ENCODE data around the gene CHCT1.
"Not testable (repeated sequence)": the region's sequence is repeated elsewhere in the genome, so short reads cannot be mapped to it uniquely, and the experiment has no call there.

CHCT1 gene

DNA sequence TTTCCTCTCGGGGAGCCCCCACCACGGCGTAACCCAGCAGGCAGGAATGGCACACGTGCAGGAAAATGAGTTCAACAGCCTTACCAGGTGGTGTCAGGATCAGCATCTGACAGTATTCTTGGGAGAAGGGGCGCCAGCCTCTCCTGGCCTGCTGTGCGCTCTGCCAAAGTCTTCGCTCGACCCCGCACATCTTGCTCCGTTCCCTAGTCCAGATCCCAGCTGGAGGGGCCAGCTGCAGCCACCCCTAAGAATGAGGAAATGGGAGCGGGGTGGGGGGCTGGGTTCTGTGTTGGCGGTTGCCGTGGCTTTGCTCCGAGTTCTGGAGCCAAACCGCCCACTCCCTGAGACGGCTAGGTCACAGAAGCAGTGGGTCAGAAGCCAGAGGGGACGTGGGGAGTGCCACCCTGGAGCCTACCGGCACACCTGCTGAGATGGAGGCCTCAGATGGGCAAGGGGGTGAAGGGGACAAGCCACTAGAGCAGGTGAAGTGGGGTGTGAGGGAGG is at the start of gene CHCT1:
Gene CHCT1 (plus strand): TSS at position 328 of the 504 bp plus-strand sequence. CDS start 104 bp downstream, at position 432.
- no peak for DNase-seq

DNA sequence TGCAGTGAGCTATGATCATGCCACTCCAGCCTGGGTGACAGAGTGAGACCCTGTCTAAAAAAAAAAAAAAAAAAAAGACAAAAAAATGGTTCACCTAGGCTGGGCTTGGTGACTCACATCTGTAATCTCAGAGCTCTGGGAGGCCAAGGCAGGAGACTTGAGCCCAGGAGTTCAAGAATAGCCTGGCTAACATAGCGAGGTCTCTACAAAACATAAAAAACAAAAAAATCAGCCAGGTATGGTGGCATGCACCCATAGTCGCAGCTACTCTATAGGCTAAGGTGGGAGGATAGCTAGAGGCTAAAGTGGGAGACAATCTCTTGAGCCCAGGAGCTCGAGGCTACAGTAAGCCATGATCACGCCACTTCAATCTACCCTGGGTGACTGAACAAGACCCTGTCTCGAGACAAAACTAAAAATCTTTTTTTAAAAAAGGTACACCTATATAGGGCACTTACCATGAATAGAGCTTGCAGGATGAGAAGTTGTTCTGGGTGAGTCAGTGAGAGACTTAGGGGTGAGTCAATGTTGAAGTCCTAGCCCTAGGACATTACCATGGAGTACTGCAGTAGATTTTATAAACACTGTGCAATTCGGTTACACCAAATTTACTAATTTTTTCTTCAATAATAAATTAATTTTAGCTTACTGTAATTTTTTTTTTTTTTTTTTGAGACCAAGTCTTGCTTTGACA is 49.4 kb upstream of the CHCT1 start:
- DNase-seq, result peak; percentile 60

DNA sequence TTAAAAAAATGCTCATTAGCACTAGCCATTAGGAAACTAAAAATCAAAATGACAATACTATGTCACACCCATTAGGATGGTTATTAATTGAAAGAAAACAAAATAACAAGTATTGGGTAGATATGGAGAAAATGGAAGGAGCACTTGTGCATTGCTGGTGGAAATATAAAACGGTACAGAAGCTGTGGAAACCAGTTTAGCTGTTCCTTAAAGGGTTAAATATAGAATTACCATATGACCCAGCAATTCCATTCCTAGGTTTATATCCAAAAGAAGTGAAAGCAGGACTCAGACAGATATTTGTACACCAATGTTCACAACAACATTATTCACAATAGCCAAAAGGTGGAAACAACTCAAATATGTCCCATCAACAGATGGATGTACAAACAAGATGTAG is 44.1 kb upstream of the CHCT1 start:
- DNase-seq, result not testable (repeated sequence)

DNA sequence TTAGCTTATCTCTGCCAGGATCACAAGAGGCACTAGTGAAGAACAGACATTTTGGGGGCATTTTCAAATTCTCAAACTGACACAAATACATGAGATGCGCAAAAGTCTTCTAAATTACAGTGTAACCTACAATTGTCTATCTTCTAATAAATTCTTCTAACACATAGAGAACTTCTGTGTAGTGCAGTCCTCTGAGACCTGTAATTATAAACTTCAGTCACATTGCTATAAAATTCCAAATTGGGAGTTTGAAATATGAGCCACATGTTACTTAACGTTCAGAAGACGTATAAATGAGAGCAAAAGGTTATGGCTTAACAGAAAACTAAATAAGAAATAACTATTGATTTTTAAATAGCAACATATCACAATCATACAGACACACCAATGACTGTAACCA is 42.8 kb upstream of the CHCT1 start:
- not testable (repeated sequence) for DNase-seq

DNA sequence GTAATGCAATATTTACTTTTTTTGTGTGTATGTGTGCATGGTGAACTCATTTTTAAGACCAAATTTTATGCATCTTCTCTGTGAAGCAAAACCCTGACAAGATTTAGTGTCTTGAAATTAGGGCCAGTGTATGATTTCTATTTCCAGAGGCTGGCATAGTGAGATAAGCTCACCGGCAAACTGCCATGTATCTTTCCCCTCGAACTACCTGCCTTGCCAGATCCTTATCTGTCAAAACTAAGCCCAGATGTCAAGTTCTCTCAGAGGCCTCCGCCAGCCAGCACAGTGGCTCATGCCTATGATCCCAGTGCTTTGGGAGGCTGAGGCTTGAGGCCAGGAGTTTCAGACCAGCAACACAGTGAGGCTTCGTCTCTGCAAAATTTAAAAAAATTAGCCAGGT is 40.3 kb upstream of the CHCT1 start:
- no peak for DNase-seq

DNA sequence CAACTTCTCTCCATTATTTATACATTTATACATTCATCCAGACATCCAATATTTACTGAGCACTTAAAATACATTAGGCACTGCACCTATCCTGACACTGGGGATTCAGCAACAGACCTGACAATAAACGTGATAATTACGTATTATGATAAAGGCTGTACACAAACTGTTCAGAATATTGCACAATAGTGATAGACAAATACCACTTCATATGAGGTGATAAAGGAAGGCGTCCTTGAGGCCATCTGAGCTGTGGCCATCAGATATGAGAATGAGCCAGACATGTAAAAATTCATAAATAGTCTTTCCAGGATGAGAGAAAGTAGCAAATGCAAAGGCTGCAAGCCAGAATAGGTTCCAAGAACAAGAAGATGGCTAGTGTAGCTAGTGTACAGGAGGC is 38.9 kb upstream of the CHCT1 start:
- no peak for DNase-seq

DNA sequence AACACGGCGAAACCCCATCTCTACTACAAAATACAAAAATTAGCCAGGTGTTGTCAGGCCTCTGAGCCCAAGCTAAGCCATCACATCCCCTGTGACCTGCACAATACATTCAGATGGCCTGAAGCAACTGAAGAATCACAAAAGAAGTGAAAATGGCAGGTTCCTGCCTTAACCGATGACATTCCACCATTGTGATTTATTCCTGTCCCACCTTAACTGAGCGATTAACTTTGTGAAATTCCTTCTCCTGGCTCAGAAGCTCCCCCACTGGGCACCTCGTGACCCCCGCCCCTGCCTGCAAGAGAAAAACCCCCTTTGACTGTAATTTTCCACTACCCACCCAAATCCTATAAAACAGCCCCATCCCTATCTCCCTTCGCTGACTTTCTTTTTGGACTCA is 37.4 kb upstream of the CHCT1 start:
- not testable (repeated sequence) for DNase-seq

DNA sequence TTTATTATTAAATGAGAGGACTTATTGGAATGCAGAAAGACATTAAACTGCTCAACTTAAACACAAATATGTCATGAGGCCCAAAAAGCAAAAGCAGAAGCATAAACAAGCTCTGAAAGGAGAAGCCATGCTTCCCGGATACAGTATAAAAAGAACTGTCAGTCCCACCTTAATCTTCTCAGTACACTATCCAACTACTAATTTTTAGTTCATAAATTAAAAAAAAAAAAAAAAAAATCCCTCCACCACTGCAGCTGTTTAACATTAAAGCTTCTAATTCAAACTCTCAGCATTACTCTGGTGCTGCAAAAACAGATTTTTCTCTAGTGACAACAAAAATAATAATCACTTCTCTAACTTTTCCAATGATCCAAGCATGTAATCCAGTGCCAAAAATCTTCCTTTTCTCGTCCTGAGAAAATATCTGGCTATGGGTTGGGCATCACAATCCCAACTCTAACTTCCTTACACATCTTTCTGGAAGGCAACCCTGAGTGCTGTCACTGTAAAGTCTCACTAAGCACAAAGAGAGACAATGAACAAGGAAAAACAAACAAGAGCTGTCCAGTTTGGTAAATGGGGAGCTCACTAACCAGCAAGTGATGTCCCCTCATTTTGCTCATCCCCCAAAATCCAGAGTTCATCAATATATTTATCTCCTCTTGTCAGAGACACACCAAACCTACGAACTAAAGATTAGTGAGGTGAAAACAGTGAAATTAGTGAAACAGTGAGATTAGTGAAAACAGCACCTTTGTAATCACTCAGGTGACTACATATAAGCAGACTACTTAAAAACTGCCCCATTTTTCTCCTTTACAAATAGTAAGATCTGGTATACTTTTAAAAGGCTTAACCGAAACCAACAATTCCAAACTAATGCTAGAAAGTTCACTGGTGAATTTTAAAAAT is 35.9 kb upstream of the CHCT1 start:
- DNase-seq, result peak; percentile 37

DNA sequence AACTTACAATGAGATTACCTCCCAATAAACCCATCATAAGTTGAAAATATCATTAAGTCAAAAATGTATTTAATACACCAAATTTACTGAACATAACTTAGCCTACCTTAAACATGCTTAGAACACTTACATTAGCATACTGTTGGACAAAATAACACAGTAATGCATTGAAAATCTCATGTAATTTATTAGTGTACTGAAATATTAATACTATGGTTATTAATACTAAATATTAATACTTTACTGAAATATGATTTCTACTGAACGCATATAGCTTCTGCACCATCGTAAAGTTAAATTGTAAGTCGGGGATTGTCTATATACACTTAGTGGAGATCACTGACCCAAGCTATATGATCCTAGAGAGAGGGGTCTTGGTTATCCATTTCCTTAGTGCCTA is 34.6 kb upstream of the CHCT1 start:
- no peak for DNase-seq

DNA sequence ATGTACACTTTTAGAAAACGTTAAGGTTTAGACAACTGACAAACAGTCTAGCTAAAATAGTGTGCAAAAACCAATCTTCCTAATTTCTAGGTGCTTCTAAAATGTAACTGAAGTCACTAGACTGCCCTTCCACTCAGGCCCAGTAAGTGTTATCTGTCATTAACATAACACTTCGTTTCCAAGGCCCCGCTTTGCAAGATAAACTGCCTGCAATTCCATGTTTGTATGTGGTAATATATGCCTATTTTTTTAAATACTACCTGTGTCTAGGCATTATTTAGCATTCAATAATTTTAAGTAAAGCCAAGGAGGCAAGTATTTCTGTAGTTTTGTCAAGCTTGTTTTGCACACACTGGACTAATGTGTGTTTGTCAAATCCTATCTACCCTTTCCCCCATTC is 33.5 kb upstream of the CHCT1 start:
- DNase-seq, result no peak

DNA sequence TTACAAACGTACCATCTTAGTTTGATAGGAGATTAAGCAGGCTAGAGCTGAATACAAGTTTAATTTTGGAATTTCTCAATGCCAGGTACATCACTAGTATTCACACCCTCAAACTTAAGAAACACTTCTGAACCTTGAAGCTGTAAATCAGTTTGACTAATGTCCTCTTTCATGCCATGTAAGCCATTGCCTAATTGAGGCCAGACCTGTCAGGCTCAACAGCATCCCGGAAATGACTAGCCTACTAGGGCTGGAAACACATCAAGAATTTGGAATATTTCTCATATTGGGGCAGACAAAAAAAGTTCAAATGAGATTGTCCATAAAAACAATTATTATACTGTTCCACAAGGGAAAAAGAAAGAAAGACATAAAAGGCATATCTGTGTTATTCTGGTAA is 32.1 kb upstream of the CHCT1 start:
- DNase-seq, result no peak

DNA sequence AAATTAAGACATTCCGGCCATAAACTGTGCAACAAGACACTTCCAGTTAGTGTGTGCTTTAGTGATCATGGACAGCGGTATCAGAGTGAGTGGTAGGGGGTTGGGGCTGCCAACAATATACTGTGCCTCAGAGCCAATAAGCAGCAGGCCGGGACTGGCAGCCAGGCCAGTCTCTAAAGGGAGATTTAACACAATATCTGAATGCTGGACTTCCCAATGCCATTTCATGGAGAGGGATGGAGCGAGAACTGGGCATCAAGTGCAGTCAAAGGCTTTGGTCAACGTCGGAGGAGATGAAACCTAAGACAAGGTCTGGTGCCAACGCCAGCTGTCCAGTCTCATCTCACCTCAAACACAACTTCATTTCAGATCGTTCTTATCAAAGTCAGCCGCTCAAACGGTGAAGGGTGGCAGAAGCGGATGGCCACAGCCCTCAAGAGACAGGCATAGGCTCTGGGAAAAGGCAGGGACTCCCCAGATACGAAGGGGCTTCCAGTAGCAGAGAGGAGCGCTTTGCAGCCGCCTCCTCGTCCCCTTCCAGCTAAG is 31.3 kb upstream of the CHCT1 start:
- peak; percentile 69 for DNase-seq

DNA sequence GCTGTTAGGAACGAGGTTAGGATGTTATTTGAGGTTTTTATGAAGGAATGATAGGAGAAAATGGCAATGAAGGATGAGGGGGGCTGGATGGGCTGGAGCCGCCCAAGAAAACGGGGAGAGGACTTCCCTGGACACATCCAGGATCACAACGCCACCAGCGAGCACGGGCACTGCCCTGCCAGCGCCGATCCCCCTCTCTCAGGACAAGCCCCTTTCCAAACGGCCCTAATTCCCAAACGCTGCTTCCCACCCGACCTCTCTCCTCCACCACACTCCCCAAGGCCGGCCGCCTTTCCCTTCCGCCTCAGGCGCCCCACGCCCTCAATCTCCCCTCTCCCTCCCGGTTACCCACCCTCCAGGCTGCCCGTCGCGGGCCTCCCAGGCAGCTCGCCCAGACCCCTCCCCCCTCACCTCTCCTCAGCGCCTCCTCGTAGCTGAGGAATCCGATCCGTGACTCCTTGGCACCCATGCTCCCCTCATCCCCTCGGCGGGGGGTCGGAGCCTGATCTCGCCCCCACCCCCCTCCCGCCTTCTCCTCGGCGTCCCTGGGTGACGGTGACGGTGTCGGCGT is 30.7 kb upstream of the CHCT1 start:
- peak; percentile 97 for DNase-seq

DNA sequence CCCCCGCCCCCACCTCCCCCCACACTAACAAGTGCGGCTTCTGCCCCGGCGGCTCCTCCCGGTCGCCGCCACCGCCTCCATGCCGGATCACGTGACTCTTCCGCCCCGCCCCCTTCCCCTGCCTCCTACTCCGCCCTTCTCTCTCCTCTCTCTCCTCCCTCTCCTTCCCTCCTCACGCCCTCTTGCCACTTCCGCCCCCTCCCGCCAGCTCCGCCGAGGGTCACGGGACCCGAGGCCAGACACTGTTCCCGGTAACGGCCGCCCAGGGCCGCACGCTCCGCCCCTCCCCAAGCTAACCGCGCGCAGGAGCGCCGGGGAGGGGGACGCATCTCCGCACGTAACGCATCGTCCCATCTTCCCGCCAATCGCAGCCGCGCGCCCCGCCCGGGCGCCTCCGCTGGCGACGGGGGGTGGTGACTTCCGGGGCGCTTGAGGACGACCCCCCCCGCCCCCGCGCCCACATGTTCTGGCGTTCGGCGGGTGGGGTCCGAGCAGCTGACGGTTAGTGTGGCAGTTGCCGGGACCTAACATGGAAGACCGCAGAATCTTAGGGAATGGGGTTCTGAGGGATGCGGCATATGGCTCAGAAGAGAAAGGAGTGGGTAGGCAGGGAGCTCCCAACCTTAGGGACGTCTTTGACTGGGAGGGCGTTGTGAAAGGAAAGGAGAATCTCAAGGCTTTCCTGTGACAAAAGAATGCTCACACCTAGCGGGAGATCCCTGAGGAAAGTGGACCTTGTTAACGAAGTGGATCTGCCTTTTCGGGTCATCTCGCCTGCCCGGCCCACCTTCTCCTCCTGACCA is 30.0 kb upstream of the CHCT1 start, which contains the start of gene USP32:
Gene USP32 (minus strand): TSS at position 92 of the 803 bp plus-strand sequence. CDS start 194 bp downstream, outside the sequence.
- DNase-seq, result peak; percentile 100

DNA sequence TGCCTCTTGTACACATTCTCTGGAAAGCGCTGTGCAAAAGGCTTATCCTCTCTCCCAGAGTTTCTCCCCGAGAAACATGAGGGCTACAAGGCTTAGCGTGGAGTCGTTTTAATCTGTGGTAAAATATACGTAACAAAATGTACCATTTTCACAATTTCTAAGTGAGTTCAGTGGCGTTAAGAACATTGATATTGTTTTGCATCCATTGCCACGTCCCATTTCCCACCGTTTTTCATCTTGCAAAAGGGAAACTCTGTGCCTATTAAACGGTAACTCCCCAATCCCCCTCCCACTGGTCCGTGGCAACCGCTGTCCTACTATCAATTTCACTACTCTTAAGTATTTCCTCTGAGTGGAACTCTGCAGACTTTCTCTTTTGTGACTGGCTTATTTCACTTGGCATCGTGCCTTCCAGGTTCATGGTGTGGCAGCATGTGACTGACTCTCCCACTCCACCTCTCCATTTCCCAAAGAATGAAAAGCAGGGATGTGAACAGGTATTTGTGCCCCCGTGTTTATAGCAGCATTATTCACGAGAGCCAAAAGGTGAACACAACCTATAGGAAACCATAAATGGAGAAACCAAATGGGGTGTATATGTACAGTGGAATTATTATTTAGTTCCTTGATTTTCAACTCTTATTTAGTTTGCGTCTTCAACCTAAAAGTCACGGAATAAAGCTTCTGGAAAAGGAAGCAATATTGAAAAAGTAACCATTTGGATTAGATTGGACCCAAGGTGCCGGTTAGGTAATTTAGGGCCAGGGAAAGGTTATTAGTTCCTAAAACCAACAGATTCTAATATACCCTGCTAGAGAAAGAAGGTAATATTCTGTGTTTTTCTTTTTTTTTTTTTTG is 29.2 kb upstream of the CHCT1 start:
- no peak for DNase-seq

DNA sequence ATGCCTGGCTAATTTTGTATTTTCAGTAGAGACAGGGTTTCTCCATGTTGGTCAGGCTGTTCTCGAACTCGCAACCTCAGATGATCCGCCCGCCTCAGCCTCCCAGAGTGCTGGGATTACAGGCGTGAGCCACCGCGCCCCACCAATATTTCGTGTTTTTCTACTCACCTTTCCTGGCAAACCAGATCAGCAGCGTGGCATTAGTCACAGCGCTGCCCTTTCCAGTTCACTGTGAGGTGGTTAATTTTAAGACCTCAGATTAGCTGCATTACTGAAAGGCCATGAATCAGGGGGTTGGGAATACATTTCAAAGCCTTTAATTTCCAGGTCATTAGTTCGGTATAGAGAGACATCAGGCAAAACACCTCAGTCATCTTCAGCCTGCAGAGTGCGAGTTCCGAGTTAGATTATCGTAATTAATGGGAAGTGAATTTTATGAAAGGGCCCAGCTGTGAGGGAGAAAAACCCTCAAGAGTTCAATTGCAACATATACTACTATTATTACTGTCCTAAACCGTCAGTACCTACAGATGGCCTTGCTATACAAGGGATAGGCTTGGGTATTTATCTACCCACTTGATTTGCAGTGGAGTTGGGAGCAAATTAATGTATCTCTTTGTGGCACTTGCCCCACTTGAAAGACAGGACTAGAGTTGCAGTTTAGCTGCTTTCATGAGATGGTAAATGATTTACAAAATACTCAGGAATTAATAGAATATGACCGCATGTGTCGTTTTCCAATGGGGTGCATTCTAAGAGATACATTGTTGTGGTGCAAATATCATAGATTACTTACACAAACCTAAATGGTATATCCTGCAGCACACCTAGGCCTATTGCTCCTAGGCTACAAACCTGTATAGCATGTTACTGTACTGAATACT is 28.2 kb upstream of the CHCT1 start:
- no peak for DNase-seq

DNA sequence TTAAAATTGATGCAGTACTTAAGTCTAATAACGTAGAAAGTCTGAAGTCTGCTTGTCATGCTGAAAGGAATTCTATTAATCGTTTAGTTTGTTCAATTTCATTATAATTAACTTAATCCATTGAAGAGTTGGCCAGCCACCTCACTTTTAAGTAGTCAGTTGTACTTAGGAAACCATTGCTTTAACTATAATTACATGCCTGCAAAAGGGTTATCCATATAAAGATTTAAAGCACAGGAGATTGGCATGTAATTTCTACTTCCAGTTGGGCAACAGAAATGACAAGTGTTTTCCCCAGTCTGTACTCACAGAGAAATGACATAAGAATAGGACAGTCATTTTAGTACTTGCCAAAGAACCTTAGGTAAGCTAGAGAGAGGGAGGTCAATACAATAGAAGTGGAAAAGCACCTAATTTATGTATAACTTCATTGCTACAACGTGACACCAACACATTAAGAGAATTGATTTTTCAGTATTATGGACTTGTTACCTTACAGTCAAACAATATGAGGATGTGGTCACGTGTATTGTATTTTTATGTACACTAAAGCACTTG is 26.7 kb upstream of the CHCT1 start:
- no peak for DNase-seq

DNA sequence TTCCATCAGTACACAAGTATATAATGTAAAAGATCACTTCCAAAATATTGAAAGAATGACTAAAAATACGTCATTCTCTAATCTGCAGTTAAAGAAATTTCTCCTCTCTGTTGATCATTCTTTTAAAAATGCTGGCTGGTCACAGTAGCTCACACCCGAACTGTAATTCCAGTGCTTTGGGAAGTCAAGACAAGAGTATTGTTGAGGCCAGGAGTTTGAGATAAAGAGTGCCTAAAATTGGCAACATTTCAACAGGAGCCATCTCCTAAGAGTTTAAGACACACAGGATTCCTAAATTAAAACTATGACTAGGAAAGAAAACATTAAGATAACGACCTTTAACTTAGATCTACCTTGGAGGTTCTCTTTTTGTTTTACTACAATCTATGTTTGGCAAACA is 25.9 kb upstream of the CHCT1 start:
- no peak for DNase-seq

DNA sequence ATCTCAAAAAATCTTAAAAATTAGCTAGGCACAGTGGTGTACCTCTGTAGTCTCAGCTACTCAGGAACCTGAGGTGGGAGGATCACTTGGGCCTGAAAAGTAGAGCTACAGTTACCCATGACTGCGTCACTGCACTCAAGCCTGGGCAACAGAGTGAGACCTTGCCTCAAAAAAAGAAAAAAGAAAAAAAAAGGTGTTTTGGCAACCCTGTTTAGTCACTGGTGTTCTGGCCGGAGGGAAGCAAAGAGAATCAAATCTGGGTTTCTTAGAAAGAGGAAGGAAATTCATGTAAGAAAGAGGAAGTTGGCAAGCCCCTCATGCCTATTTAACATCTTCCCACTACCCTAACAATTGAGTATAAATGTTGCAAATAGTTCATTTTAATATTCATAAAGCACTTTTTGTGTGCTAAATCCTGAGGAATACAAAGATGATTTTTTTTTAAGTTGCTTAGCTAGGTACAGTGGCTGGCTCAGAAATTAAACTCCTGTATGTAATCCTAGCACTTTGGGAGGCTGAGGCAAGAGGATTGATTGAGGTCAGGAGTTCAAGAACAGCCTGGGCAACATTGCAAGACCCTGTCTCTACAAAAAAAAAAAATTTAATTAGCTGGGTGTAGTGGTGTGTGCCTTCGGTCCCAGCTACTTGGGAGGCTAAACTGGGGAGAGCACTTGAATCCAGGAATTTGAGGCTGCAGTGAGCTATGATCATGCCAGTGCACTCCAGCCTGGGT is 23.9 kb upstream of the CHCT1 start:
- DNase-seq, result no peak
